NCI-H82 treated with DMSO at 0.1 percent for 48 hours (cell line): Measurements from ENCODE around the gene TTYH1.
A peak's percentile ranks its signal among the peaks of the same experiment; 100 is the strongest.
"Not testable (repeated sequence)": the region's sequence is repeated elsewhere in the genome, so short reads cannot be mapped to it uniquely, and the experiment has no call there.

Experiments used
- DNase-seq: peaks from one replicate; lab custom pipeline; 2025; ENCODE audit not compliant: unreplicated experiment; lab: John Stamatoyannopoulos, UW

The TTYH1 gene

DNA sequence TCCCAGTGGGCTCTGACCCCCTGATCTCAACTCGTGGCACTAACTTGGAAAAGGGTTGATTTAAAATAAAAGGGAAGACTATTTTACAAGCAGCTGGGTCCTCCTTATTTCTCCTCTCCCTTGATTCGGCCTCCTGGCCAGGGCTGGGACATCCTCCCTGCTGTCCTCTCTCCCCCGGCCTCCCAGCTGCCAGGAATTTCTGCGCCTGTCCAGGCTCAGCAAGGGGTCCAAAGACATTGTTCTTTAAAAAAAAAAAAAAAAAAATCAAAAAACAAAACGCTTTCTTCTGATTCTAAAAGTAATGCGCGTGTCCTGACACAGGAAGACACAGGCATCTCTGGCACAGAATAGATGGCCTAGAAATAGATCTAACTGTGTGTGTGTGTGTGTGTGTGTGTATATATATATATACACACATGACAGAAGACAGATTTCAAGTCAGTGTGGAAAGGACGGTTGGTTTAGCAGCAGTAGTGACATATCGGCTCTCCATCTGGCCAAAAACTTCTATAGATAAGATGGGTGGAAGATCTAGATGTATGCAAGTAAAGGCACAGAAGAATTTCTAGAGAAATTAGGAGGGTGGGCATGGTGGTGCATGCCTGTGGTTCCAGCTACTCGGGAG is 21.5 kb downstream of the TTYH1 start:
- DNase-seq, result no peak

DNA sequence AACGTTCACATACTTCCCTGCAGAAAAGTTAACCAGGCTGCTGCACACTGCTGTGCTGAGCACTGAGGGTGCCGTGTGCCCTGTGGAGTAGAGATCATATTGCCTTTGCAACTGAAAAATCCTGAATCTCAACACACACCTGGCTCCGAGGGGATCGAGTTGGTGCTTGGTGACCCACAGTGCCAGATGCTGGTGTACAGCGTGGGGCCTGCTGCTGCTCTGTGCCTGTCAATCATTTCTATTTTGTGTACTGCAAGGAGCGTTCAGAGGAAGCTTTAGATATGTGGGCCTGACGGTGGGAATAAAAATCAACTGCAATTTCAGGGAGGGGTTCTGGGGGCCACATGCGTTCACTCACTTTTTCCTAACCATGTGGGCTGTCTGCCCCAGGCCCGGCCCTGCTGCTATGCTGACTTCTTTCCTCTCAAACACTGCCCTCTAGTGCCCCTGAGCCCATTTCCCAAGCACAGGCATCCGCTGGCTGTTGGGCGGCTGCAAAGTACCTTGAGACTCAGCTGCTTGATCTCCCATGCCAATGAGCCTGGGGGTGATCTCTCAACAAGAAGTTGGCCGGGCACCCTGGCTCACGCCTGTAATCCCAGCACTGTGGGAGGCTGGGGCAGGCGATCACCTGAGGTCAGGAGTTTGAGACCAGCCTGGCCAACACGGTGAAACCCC is 24.0 kb downstream of the TTYH1 start:
- DNase-seq, result peak; percentile 28

DNA sequence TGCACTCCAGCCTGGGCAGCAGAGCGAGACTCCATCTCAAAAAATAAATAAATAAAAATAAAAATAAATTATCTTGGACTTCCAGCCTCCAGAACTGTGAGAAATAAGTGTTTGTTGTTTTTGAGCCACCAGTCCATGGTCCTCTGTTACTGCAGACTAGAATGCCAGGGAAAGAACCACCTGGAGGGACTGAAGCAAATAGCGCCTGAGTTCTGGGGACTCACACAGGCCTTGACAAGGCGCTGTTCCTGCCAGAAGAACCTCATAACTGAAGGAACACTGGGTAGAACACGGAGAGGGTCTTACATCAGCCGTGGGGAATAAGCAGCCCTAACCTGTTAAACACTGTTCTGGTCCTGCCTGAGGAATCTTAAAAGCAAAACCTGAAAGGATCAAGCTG is 25.4 kb downstream of the TTYH1 start:
- DNase-seq, result no peak

GRCh38 chr19:54444737-54445136 is 29.5 kb downstream of the TTYH1 start:
- no peak for DNase-seq

GRCh38 chr19:54446349-54446748 is 31.1 kb downstream of the TTYH1 start:
- DNase-seq, result not testable (repeated sequence)

GRCh38 chr19:54448040-54448773 is 32.9 kb downstream of the TTYH1 start:
- peak; percentile 12 for DNase-seq

DNA sequence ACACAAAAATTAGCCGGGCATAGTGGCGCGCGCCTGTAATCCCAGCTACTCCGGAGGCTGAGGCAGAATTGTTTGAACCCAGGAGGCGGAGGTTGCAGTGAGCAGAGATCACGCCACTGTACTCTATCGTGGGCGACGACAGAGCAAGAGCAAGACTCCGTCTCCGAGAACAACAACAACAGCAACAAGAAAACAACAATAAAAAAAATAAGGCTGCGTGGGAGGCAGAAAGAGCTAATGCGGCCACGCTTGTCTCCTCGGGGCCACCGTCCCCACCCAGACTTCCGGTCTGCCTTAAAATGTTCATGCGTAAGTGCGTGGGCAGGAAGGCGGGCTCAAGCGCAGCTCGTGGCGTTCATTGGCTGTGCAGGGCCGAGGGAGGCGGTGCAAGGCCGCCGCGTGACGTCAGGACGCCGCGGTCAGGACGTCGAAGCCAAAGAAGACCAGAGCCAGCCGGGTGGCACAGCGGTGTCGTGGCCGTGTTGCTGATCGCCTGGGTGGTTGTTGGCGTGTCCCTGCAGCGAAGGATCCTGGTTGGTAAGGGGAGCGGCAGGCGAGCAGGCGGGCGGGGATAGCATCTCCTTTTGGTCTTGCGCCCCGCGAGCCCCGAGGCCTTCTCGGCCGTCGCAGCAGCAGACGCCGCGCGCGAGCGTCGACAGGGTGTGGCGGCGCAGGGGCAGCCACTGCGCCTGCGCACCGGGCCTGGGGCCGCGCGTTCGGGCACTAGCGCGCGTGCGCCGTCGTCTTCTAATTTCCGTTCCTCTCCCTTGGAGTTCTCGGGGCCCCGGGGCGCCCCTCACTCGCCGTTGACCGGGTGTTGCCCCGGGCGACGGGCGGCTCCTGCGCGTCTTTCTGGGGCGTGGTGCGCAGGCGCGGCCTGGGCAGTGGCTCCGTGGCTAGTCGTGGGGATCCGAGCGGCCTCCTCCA is 33.8 kb downstream of the TTYH1 start, which contains the start of gene LENG8:
TSS of gene LENG8 (plus strand) at position 426 of the 927 bp plus-strand sequence. CDS start 2,146 bp downstream, outside the sequence.
- DNase-seq, result peak; percentile 88

DNA sequence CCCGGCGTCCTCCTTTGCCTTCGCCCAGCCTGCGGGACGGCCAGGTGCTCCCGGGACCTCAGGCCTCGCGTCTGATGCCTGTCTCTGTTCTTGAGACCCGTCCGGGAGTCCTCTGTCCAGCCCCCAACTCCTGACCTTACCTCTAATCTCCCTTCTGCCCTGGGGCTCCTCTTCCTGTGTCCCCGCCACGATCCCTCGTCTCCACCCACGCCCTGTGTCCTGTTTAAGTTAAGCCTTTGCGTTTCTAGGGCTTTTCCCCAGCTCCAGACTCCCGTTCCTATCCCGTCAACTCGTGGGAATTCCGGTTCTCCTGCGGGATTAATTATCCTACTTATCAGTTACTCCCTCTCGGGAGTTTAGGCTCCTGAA is 34.4 kb downstream of the TTYH1 start:
- no peak for DNase-seq

GRCh38 chr19:54451331-54451871 is 36.1 kb downstream of the TTYH1 start:
- no peak for DNase-seq

GRCh38 chr19:54451997-54452396 is 36.7 kb downstream of the TTYH1 start:
- DNase-seq, result no peak

GRCh38 chr19:54452626-54453025 is 37.4 kb downstream of the TTYH1 start:
- DNase-seq, result no peak

- no peak for DNase-seq
These were observed 38.9 kb downstream of the TTYH1 start for GRCh38 chr19:54453921-54454780.

- no peak for DNase-seq
These were observed 39.8 kb downstream of the TTYH1 start for GRCh38 chr19:54454781-54455675.

- DNase-seq, result no peak
These were observed 40.6 kb downstream of the TTYH1 start for GRCh38 chr19:54455786-54456422.

GRCh38 chr19:54456423-54457373 is 41.4 kb downstream of the TTYH1 start:
- no peak for DNase-seq

DNA sequence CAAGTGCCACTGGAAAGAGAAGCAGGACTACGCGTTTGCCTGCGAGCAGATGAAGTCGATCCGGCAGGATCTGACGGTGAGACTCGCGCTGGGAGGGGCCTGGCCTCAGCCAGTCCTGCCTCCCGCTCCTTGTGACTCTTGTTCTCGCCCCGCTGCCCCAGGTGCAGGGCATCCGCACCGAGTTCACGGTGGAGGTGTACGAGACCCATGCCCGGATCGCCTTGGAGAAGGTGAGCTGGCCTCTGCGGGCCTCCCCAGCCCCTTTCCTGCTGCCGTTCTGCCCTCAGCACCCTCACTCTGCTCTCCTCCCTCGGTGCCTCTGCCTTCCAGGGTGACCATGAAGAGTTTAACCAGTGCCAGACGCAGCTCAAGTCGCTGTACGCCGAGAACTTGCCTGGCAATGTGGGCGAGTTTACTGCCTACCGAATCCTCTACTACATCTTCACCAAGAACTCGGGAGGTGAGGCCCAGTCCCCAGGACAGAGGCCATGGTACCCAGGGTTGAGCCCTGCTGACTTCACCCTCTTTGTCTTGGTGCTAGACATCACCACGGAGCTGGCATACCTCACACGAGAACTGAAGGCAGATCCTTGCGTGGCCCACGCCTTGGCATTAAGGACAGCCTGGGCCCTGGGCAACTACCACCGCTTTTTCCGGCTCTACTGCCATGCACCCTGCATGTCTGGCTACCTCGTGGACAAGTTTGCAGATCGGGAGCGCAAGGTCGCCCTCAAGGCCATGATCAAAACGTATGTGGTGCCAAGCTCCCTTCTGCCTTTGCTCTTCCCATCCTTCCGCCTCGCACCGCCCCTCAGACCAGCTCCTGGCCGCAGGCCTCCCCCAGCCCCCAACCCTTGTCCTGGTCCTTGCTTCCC is 42.7 kb downstream of the TTYH1 start:
- DNase-seq, result no peak
